HepG2 (cell line): ENCODE data around the gene GDPD4. TPM values are rescaled to one million over a fixed set of nuclear protein-coding genes. Genes with fewer than 3 reads are reported as not detected.

ENCODE experiments used
- ATAC-seq: fragments of 200-7000 bp; cut with Tn5 transposase; 3 replicates; pipeline ENCODE4 v1.9.1; 2020; ENCODE audit warnings: mild to moderate bottlenecking, moderate library complexity
- BruUV-seq: library from RNA; stranded (reverse); fragments of 400-500 nt; replicated peaks from 2 replicates; lab custom pipeline; 2021; lab: Mats Ljungman, UMichigan
- CTCF ChIA-PET: fragments of 300-600 bp; formaldehyde crosslinking; extraction: SDS; loops from one replicate; lab custom pipeline; 2021; ENCODE audit warnings: low total read pairs, inconsistent platforms, low intra/inter-chr PET ratio; lab: Yijun Ruan, JAX
- POLR2A ChIA-PET: fragments of 350-600 bp; sonication (Branson Sonifier 250); formaldehyde crosslinking; loops from one replicate; lab custom pipeline; 2020; ENCODE audit warnings: antibody characterized with exemption, inconsistent platforms; lab: Yijun Ruan, JAX
- DNase-seq: peaks from one replicate; pipeline ENCODE4 v3.0.0-alpha.2; 2015; ENCODE audit warnings: low spot score
- FAIRE-seq: peaks from 3 replicates; lab custom pipeline; 2011; peaks lifted over from hg19 to GRCh38; lab: Jason Lieb, UNC
- H2AFZ ChIP-seq: one replicate; pipeline ENCODE4 v1.6.1; 2011; ENCODE audit warnings: low read length, inconsistent platforms
- H3K27ac ChIP-seq: fragments of 300-600 bp; 3 replicates; pipeline ENCODE4 v1.8.0; 2011; ENCODE audit warnings: mixed run types, mild to moderate bottlenecking, mixed read lengths, low read length, inconsistent platforms; ENCODE audit not compliant: insufficient read depth; ENCODE audit errors: extremely low read length
- H3K27me3 ChIP-seq, 2 experiments: fragments of 200-600 bp in 1 of 2; 2 replicates in 1 of 2; 3 replicates in 1 of 2; pipeline versions ENCODE4 v1.6.0 to v1.8.0; 2011; ENCODE audit warnings: low read length in 2 of 2, mild to moderate bottlenecking in 2 of 2, moderate library complexity in 2 of 2, inconsistent platforms in 1 of 2; ENCODE audit not compliant: insufficient read depth in 2 of 2, control insufficient read depth in 1 of 2
- H3K36me3 ChIP-seq, 2 experiments: fragments of 200-600 bp in 1 of 2; replicated peaks in 1 of 2; 2 replicates in 1 of 2; 3 replicates in 1 of 2; pipeline versions ENCODE4 v1.5.1 to v1.8.0; 2011; ENCODE audit warnings: low read length in 2 of 2, inconsistent platforms in 1 of 2; ENCODE audit not compliant: insufficient read depth in 2 of 2, control insufficient read depth in 1 of 2
- H3K4me1 ChIP-seq: 2 replicates; pipeline ENCODE4 v1.5.1; 2012; ENCODE audit warnings: low read length, inconsistent platforms; ENCODE audit not compliant: insufficient read depth
- H3K4me2 ChIP-seq: 2 replicates; pipeline ENCODE4 v1.6.0; 2011; ENCODE audit warnings: low read depth, low read length, inconsistent platforms
- H3K4me3 ChIP-seq, 3 experiments: fragments of 200-600 bp in 1 of 3; sonication (generic), shearing (Covaris generic) in 1 of 3; replicated peaks in 1 of 3; 2 replicates each; pipeline ENCODE4 v1.5.1; 2011 to 2016; ENCODE audit warnings: low read length in 3 of 3, inconsistent platforms in 2 of 3, low read depth in 2 of 3, mild to moderate bottlenecking in 2 of 3, control low read depth in 1 of 3, mixed read lengths in 1 of 3; ENCODE audit not compliant: insufficient read depth in 1 of 3
- H3K79me2 ChIP-seq: one replicate; pipeline ENCODE4 v1.6.1; 2011; ENCODE audit warnings: low read length, inconsistent platforms; ENCODE audit not compliant: insufficient read depth
- H3K9ac ChIP-seq: 2 replicates; pipeline ENCODE4 v1.6.0; 2011; ENCODE audit warnings: mild to moderate bottlenecking, low read depth, low read length, inconsistent platforms; ENCODE audit not compliant: insufficient read depth
- H3K9me3 ChIP-seq: 2 replicates; pipeline ENCODE4 v1.5.1; 2012; ENCODE audit warnings: mild to moderate bottlenecking, low read length
- H4K20me1 ChIP-seq: 2 replicates; pipeline ENCODE4 v1.6.0; 2011; ENCODE audit warnings: inconsistent platforms, mild to moderate bottlenecking, low read length, moderate library complexity; ENCODE audit not compliant: insufficient read depth
- MTA1 ChIP-seq: sonication (generic); formaldehyde crosslinking; IDR thresholded peaks from 2 replicates; pipeline ENCODE4 v1.4.0; 2020; ENCODE audit warnings: missing genetic modification reagents, mild to moderate bottlenecking, borderline replicate concordance
- ZNF773 ChIP-seq: sonication (generic); formaldehyde crosslinking; IDR thresholded peaks from 2 replicates; pipeline ENCODE4 v1.4.0; 2020; ENCODE audit warnings: missing genetic modification reagents, borderline replicate concordance
- WGBS: methylation state at CpG from one replicate; pipeline ENCODE4 v1.1.6; 2017; ENCODE audit warnings: low lambda C conversion rate; 5-methylcytosine and 5-hydroxymethylcytosine counted together
- in situ Hi-C: cut with HindIII; loops from 2 replicates; pipeline ENCODE4 v1.10.0; 2017; ENCODE audit warnings: low pct_unique_long_range_greater_than_20kb; ENCODE audit not compliant: extremely low pct_ligation_motif_present
- intact Hi-C: fragments of 100-400 bp; cut with micrococcal nuclease; formaldehyde crosslinking; loops from one replicate; pipeline ENCODE4 v1.10.0; 2022; ENCODE audit not compliant: unreplicated experiment
- polyA plus RNA-seq, 8 experiments: library from polyadenylated mRNA; depleted of rRNA in 3 of 8; stranded (reverse) in 7 of 8; unstranded in 1 of 8; fragments of >200 nt; fragmentation: Illumina TruSeq in 4 of 8; extraction: Trizol in 4 of 8; gene quantifications; 2 replicates each; pipeline versions ENCODE4 v1.2.1 to v1.2.3, GENCODE V29; 2011 to 2016; ENCODE audit warnings: low read depth in 4 of 8, missing spikeins in 1 of 8, mixed read lengths in 1 of 8; ENCODE audit not compliant: insufficient read depth in 1 of 8
- total RNA-seq, 5 experiments: library from RNA; depleted of rRNA; stranded (reverse); fragments of >200 nt; fragmentation: Illumina TruSeq; extraction: Trizol; gene quantifications; 2 replicates each; pipeline ENCODE4 v1.2.3, GENCODE V29; 2016; ENCODE audit warnings: low read depth in 1 of 5
- TF ChIP-seq, protein P1 (sequence below): sonication (generic); formaldehyde crosslinking; IDR thresholded peaks from 2 replicates; pipeline ENCODE4 v1.4.0; 2020; ENCODE audit warnings: mild to moderate bottlenecking, missing genetic modification reagents

The GDPD4 gene
- total and polyA plus RNA-seq, 2 of the 13 experiments (the other 11 are each of a cell fraction or from before 2014, with no cell fraction given), result not detected

DNA sequence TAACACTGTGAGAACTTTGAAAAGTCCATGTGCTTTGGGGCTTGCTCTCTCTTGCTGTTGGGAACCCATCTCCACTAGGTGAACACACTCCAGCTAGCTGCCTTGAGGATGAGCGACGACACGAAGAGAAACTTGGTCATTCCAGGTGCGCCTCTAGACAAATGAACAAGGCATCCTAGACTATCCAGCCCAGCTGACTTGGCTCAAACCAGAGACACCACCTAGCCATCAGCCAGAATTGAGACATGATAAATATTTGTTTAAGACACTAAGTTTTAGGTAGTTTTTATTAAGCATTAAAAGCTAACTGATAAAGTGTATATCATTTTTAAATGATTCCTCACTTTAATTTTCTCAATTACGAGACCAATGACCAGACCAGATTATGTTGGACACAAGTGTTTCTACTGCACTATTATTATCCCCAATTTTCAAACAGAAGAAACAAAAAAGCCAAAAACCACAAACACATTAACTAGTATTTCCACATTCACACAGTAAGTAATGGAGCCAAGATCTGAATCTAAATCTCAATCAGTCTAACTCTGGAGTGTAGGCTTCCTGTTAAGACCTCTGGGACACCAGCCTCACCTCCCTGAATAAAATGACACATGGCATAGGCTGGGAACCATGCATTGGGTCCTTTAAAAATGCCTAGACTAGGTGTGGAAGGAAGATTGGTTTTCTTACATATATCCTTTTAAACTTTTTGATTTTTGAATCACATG is 70.4 kb downstream of the GDPD4 start (continued):
- TF ChIP-seq, protein P1, sequence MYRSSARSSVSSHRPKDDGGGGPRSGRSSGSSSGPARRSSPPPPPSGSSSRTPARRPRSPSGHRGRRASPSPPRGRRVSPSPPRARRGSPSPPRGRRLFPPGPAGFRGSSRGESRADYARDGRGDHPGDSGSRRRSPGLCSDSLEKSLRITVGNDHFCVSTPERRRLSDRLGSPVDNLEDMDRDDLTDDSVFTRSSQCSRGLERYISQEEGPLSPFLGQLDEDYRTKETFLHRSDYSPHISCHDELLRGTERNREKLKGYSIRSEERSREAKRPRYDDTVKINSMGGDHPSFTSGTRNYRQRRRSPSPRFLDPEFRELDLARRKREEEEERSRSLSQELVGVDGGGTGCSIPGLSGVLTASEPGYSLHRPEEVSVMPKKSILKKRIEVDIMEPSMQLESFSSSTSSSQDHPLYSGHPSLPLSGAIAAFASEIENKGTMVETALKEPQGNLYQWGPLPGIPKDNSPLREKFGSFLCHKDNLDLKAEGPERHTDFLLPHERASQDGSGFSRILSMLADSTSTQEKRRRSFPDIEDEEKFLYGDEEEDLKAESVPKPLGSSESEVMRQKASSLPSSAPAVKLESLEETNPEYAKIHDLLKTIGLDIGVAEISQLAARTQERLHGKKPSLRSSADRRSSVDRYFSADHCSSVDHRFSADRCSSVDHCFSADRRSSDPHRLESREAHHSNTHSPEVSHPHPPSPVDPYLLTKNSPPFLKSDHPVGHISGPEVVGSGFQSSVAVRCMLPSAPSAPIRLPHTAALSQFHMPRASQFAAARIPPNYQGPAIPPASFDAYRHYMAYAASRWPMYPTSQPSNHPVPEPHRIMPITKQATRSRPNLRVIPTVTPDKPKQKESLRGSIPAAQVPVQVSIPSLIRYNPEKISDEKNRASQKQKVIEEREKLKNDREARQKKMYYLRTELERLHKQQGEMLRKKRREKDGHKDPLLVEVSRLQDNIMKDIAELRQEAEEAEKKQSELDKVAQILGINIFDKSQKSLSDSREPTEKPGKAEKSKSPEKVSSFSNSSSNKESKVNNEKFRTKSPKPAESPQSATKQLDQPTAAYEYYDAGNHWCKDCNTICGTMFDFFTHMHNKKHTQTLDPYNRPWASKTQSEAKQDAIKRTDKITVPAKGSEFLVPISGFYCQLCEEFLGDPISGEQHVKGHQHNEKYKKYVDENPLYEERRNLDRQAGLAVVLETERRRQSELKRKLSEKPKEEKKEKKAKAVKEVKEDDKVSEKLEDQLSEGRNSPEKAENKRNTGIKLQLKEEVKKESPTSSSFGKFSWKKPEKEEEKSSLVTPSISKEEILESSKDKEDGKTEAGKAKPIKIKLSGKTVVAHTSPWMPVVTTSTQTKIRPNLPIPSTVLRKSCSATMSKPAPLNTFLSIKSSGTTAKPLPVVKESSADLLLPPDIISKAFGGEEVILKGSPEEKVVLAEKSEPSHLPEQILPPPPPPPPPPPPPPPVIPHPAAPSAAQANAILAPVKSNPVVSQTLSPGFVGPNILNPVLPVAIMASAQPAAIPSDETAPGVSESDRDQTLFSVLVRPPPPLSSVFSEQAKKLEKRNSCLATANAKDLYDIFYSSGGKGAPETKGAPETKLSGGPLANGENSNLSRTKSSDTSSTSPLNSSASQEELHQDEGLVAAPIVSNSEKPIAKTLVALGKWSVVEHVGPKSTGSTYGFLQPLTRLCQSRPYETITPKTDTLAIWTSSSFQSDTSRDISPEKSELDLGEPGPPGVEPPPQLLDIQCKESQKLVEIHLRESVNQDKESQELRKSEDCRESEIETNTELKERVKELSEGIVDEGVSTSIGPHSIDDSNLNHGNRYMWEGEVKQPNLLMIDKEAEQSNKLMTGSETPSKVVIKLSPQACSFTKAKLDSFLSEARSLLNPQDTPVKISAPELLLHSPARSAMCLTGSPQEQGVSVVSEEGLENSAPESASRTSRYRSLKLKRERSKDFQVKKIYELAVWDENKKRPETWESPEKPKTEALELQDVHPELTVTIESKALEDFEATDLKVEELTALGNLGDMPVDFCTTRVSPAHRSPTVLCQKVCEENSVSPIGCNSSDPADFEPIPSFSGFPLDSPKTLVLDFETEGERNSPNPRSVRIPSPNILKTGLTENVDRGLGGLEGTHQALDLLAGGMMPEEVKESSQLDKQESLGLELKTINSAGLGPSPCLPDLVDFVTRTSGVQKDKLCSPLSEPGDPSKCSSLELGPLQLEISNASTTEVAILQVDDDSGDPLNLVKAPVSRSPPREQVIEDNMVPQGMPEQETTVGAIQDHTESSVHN (CRISPR knock-in tag), result no peak

DNA sequence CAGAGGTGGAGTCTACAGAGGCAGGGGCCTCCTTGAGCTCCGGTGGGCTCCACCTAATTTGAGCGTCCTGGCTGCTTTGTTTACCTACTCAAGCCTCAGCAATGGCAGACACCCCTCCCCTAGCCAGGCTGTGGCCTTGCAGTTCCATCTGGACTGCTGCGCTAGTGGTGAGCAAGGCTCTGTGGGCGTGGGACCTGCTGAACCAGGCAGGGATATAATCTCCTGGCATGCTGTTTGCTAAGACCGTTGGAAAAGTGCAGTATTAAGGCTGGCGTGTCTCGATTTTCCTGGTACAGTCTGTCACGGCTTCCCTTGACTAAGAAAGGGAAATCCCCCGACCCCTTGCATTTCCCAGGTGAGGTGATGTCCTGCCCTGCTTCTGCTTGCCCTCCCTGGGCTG is 77.7 kb downstream of the GDPD4 start:
- ATAC-seq (no peak), FAIRE-seq (no peak), DNase-seq (no peak)
- Histone ChIP-seq H3K36me3 (no peaks in the 10 kb centered on the region), H3K9ac (no peak overlapping the region), H3K4me3 (no peak overlapping the region), H3K79me2 (no peaks in the 10 kb centered on the region), H3K4me1 (no peaks in the 10 kb centered on the region), H3K4me2 (no peak overlapping the region), H3K27me3 (no peaks in the 10 kb centered on the region), H2AFZ (no peak overlapping the region), H3K9me3 (no peaks in the 10 kb centered on the region), H3K27ac (no peak overlapping the region), H4K20me1 (no peaks in the 10 kb centered on the region)
- TF ChIP-seq ZNF773 (CRISPR knock-in tag) (no peak), MTA1 (CRISPR knock-in tag) (no peak)
- CTCF ChIA-PET, result no interaction called here
- 75% methylated on average over 9 of the region's 9 CpGs for WGBS
- POLR2A ChIA-PET, result no interaction called here
- in situ Hi-C loops (no loop called here), intact Hi-C loops (no loop called here)
- no TSS peak for BruUV-seq
